Mucosa of rectum (tissue), 2 donors: ENCODE results near the gene KCNK5.

ENCODE experiments used
- H3K27ac ChIP-seq, 2 donors: one replicate each; pipeline ENCODE4 v1.7.0; 2013; ENCODE audit warnings: inconsistent platforms in 2 of 2, low read depth in 2 of 2, low read length in 2 of 2
- H3K27me3 ChIP-seq, 2 donors: one replicate each; pipeline ENCODE4 v1.7.0; 2013; ENCODE audit warnings: low read length in 2 of 2; ENCODE audit not compliant: control insufficient read depth in 2 of 2, insufficient read depth in 2 of 2
- H3K36me3 ChIP-seq, 2 donors: one replicate each; pipeline ENCODE4 v1.7.0; 2013; ENCODE audit warnings: low read length in 2 of 2; ENCODE audit not compliant: control insufficient read depth in 2 of 2, insufficient read depth in 2 of 2
- H3K4me1 ChIP-seq, 2 donors: one replicate each; pipeline ENCODE4 v1.7.0; 2013; ENCODE audit warnings: low read length in 2 of 2, mild to moderate bottlenecking in 1 of 2; ENCODE audit not compliant: control insufficient read depth in 2 of 2, insufficient read depth in 2 of 2
- H3K4me3 ChIP-seq, 2 donors: one replicate each; pipeline ENCODE4 v1.7.0; 2013; ENCODE audit warnings: low read length in 2 of 2
- H3K9ac ChIP-seq, 2 donors: one replicate each; pipeline ENCODE4 v1.7.0; 2013; ENCODE audit warnings: low read length in 2 of 2, low read depth in 1 of 2, mild to moderate bottlenecking in 1 of 2
- H3K9me3 ChIP-seq, 2 donors: one replicate each; pipeline ENCODE4 v1.7.0; 2013; ENCODE audit warnings: low read length in 2 of 2; ENCODE audit not compliant: control insufficient read depth in 2 of 2
- donor health status: healthy.
- donor health status: Normal muscosa, but diverticular disease.

KCNK5 gene

DNA sequence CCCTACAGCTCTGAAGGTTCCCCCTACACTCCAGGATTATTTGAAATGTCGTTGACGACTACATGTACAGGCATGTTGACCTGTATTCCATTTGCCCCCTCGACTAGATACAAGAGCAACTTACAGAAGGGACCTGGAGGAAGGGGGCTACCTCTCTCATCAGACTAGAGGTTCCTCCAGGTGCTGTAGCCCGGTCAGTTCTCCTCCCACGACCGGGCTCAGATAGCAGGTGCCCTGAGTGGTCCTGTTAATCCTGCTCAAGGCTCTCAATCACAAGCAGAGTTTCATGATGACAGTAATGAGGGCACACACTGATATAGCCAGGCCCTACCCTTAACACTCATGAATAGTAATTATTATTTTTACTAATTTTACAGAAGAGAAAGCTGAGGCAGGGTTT, 36.5 kb downstream of the KCNK5 start:
- Histone ChIP-seq H3K4me1 (peaks cover 38 to 42% of the 10 kb centered on the region in 2 donors), H3K27me3 (no peaks in the 10 kb centered on the region), H3K36me3 (peaks cover 24 to 37% of the 10 kb centered on the region in 2 donors), H3K9me3 (no peaks in the 10 kb centered on the region), H3K9ac (no peak overlapping the region), H3K27ac (no peak overlapping the region), H3K4me3 (no peak overlapping the region)

DNA sequence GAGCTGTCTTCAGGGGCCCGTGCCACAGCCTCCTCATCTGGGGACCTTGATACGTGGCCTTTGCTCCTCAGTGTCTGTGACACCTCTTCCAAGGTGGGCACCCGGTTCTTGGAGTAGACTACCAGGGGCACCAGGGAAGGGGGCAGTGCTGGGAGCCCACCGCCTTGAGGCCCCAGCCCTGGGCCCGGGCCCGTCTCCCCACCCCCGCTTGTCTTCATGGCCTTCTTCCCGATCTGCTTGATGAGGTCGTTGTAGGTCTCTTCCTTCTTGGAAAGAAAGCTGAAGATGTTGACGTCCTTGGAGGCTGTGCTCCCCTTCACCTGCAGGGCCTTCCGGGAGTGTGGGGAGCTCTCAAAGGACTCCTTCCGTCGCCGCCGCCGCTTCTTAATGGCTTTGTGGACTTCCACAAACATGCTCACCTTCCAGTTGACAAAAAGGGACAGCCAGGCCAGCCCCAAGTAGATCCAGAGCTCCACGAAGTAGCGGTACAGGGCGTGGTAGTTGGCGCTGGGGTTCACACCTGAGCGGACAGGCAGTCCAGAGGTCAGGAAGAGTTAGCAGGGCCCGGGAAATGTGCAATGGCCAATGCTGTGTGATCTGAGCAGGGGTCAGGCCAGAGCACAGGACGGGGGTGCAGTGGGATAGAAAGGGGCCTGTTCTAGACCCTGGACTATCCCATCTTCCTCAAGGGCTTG, 37.9 kb downstream of the KCNK5 start:
- no peak overlapping the region for H3K27ac ChIP-seq
- H3K4me1 ChIP-seq = peaks cover 35 to 44% of the 10 kb centered on the region in 2 donors

DNA sequence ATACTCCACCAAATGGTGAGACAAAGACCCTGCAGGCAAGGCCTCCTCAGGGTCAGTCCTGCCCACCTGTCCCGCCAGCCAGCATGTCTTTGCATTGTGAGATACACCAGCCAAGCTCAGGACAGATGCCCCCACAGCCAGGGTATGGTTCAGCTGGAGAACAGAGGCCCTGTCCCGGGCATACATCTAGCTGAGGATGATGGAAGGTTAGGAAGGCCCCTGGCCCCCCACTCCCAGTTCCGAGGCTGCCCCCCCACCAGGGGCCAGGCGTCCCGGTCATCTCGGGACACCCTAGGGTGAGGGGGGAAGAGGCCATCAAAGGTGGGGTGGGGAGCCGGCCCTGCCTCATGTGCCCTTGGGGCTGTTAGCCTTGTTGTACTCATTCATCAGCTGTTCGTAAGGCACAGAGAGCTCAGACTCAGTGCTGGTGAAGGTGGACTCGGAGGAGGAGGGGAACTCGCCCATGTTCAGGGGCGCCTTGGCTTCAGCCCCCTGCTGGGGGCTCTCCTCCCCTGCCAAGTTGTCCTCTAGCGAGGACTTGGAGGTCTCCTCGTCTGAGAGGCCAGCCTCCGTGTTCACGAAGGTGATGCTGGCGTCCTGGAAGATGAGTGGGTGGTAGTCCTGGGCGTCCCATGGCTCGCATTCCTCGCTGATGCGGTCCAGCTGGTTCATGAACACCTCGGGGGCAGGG, 38.6 kb downstream of the KCNK5 start:
- Histone ChIP-seq H3K9ac (no peak overlapping the region), H3K27me3 (no peaks in the 10 kb centered on the region)

More for the DNA sequence above, 37.9 kb downstream of the KCNK5 start:
- H3K9me3 ChIP-seq = no peaks in the 10 kb centered on the region
- no peaks in the 10 kb centered on the region for H3K27me3 ChIP-seq
- no peak overlapping the region for H3K4me3 ChIP-seq
- H3K36me3 ChIP-seq = peaks cover 24 to 37% of the 10 kb centered on the region in 2 donors
- no peak overlapping the region for H3K9ac ChIP-seq

DNA sequence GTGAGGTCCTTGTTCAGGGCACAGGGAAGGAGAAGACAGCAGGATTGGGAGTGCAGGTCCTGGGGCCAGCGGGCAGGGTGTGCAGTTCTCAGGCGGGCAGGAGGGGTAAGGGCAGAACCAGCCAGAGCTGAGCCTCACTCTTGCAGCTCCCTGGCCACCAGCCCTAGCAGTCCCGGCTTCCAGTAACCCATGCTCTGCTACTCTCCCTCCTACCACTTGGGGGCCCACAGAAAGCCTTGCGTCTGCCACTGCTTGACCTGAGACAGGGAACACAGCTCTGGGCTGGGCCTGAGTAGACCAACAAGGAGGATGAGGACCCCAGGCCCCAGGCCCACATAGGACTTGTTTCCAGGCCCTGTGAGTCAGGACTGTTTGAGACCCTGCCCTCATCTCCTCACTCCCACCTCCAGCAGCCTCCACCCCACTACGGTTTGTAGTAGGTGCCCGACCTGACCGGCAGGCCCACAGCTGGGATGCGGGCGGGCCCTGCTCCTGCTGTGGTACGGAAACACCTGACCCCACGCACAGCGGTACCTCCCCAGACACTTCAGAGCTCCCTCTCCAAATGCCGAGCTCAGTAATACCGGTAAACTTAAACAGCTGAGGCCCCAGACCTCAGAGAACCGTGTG, 39.2 kb downstream of the KCNK5 start:
- Histone ChIP-seq H3K9ac (peak overlapping the region in 1 of 2 donors; percentile 48), H3K4me3 (no peak overlapping the region), H3K36me3 (peaks cover 19 to 30% of the 10 kb centered on the region in 2 donors), H3K4me1 (peaks cover 44 to 53% of the 10 kb centered on the region in 2 donors), H3K27ac (peak overlapping the region; percentile 29 to 95), H3K9me3 (no peaks in the 10 kb centered on the region), H3K27me3 (no peaks in the 10 kb centered on the region)

More for the DNA sequence above, 38.6 kb downstream of the KCNK5 start:
- H3K27ac ChIP-seq = no peak overlapping the region
- H3K9me3 ChIP-seq = no peaks in the 10 kb centered on the region
- peaks cover 38 to 48% of the 10 kb centered on the region in 2 donors for H3K4me1 ChIP-seq
- peaks cover 24 to 37% of the 10 kb centered on the region in 2 donors for H3K36me3 ChIP-seq
- H3K4me3 ChIP-seq = no peak overlapping the region

DNA sequence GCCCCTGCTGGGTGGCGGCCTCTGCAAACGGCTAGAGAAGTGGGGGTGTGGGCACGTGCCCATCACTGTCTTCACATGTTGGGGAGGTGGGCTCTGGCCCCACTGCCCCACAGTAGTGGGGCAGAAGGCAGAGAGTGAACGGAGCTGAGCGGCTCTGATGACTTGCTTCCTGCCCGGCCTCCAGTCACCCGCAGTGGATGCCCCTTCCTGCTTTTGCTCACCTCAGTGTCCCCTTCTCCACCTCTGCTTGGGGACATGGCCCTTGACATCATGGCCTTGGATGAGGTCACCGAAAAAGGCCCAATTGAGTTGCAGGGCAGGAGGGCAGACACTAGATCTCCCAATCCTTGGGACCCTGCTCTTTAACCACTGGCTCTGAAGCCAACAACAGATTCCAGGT, 40.1 kb downstream of the KCNK5 start:
- Histone ChIP-seq H3K4me3 (no peak overlapping the region), H3K27ac (peak overlapping the region; percentile 95 to 96), H3K9me3 (no peaks in the 10 kb centered on the region), H3K4me1 (peaks cover 52 to 62% of the 10 kb centered on the region in 2 donors), H3K36me3 (peaks cover 11 to 21% of the 10 kb centered on the region in 2 donors), H3K27me3 (no peaks in the 10 kb centered on the region), H3K9ac (peak overlapping the region in 1 of 2 donors; percentile 46)

DNA sequence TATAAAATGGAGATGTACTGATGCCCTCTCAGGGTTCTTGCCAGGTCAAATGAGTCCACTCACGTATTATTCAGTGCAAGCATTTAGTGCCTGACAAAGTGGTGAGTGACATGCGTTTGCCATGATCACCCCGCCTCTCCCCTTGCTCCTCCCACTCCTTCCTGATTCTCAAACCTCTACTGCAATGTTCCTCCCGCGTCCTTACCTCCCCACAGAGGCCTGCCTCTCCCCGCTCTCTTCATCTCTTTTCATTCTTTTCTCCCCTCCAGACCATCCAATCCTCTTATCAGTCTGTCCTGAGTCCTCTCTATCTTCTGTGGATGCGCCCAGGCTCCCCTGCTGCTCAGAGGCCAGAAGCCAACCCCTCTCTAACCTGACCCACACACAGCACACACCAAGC, 40.7 kb downstream of the KCNK5 start:
- H3K36me3 ChIP-seq = peaks cover 6 to 16% of the 10 kb centered on the region in 2 donors
- H3K9ac ChIP-seq = peak overlapping the region in 1 of 2 donors; percentile 46
- H3K27ac ChIP-seq = peak overlapping the region; percentile 95 to 96
- H3K27me3 ChIP-seq = no peaks in the 10 kb centered on the region
- H3K4me1 ChIP-seq = peaks cover 54 to 66% of the 10 kb centered on the region in 2 donors
- H3K4me3 ChIP-seq = peak overlapping the region; percentile 22 to 35
- no peaks in the 10 kb centered on the region for H3K9me3 ChIP-seq

DNA sequence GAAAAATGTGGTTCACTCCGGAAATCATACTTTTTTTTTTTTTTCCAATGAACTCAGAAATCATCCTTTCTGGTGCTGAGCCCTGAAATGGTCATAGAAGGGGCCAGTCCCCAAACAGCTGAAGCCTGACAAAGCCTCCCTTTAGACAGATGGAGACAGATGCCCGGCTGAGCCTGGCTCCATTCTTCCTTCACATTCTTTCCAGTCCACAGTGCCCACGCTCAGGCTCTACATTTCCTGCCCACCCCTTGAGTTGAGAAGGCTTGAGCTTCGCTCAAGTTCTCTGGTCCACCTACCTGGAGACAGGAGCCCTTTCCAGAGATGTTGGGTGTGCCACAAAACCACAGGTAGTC, 41.2 kb downstream of the KCNK5 start:
- Histone ChIP-seq H3K9me3 (no peaks in the 10 kb centered on the region), H3K4me1 (peaks cover 55 to 66% of the 10 kb centered on the region in 2 donors), H3K27me3 (no peaks in the 10 kb centered on the region), H3K36me3 (peaks cover 1 to 17% of the 10 kb centered on the region in 2 donors), H3K9ac (peak overlapping the region in 1 of 2 donors; percentile 46), H3K27ac (peak overlapping the region; percentile 95 to 96), H3K4me3 (peak overlapping the region in 1 of 2 donors; percentile 35)

DNA sequence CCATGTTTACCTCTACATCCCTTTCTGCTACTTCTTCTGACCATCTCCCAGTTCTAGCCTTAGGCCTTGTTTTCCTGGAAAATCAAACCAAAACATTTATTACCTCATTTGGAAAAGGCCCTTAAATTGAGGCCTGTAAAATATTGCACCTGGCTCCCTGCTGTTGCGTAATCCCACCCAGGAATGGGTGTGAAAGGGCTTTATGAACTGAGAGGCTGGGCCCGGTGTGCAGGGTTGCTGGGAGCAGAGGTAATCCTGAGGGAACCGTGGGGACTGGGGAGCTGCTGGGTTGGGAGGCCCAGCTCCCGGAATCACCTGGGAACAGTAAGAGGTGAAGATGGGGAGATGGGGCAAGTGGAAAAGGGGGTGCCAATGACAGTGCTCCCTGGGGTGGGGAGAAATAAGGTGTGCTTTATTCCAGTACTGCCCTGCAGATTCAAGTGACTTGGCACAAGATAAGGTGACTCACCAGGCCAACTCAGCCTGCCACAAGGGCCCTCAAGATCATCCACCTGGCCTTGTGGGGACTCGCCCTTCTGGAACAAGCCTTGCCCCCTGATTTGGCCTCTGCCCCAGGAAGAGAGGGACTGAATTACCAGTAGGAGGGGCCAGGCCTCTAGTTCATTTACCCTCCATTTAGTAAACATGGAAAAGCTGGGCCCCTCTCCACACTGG, 44.2 kb downstream of the KCNK5 start:
- peaks cover 48 to 59% of the 10 kb centered on the region in 2 donors for H3K4me1 ChIP-seq
- peak overlapping the region; percentile 95 to 96 for H3K27ac ChIP-seq
- no peaks in the 10 kb centered on the region for H3K9me3 ChIP-seq
- H3K36me3 ChIP-seq = peaks cover 0 to 2% of the 10 kb centered on the region in 2 donors
- H3K4me3 ChIP-seq = peak overlapping the region in 1 of 2 donors; percentile 2
- no peaks in the 10 kb centered on the region for H3K27me3 ChIP-seq
- peak overlapping the region; percentile 56 to 73 for H3K9ac ChIP-seq

DNA sequence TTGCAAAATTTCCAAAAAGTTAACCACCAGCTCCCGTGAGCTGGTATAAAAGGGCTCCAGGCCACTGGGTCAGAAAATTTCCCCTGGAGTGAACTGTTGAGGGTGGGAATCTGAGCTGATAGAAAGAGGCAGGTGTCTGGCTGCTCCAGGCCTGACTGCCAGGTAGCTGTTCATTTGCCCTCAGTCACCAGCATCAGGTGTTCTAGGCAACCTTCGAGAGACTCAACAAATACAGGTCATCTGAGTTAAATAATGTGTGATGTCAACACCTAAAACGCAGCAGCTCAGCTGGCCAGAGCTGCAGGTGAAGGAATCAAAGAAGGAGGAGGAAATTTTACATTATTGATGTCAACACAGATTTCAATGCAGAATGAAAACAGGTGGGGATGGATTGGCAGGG, 46.7 kb downstream of the KCNK5 start:
- H3K9ac ChIP-seq = no peak overlapping the region
- no peak overlapping the region for H3K4me3 ChIP-seq
- H3K4me1 ChIP-seq = peaks cover 32 to 36% of the 10 kb centered on the region in 2 donors
- no peaks in the 10 kb centered on the region for H3K9me3 ChIP-seq
- peaks cover 0 to 2% of the 10 kb centered on the region in 2 donors for H3K36me3 ChIP-seq
- H3K27ac ChIP-seq = no peak overlapping the region
- no peaks in the 10 kb centered on the region for H3K27me3 ChIP-seq
